Measurements from ENCODE around the gene TBC1D19.
"Not testable (repeated sequence)": the region's sequence is repeated elsewhere in the genome, so short reads cannot be mapped to it uniquely, and the experiment has no call there.

The TBC1D19 gene

GRCh38 chr4:26596843-26597242, 13.0 kb downstream of the TBC1D19 start:
- no peak for DNase-seq (ENCODE audit: low read depth)

GRCh38 chr4:26601204-26601603, 17.3 kb downstream of the TBC1D19 start:
- no peak for DNase-seq (ENCODE audit: low read depth)

- no peak for DNase-seq (ENCODE audit: low read depth)
Observed at GRCh38 chr4:26607776-26608175, 23.9 kb downstream of the TBC1D19 start.

- no peak for DNase-seq (ENCODE audit: low read depth)
Observed at GRCh38 chr4:26609391-26609790, 25.5 kb downstream of the TBC1D19 start.

- DNase-seq (ENCODE audit: low read depth): no peak
Observed at GRCh38 chr4:26609868-26610267, 26.0 kb downstream of the TBC1D19 start.

GRCh38 chr4:26611372-26611771, 27.5 kb downstream of the TBC1D19 start:
- no peak for DNase-seq (ENCODE audit: low read depth)

GRCh38 chr4:26611885-26612284, 28.0 kb downstream of the TBC1D19 start:
- no peak for DNase-seq (ENCODE audit: low read depth)

- no peak for DNase-seq (ENCODE audit: low read depth)
Observed at GRCh38 chr4:26613237-26613636, 29.4 kb downstream of the TBC1D19 start.

GRCh38 chr4:26613735-26614134, 29.9 kb downstream of the TBC1D19 start:
- no peak for DNase-seq (ENCODE audit: low read depth)

GRCh38 chr4:26619784-26620183, 35.9 kb downstream of the TBC1D19 start:
- DNase-seq (ENCODE audit: low read depth): peak; percentile 26

GRCh38 chr4:26621366-26621765, 37.5 kb downstream of the TBC1D19 start:
- no peak for DNase-seq (ENCODE audit: low read depth)

- DNase-seq (ENCODE audit: low read depth): no peak
Observed at GRCh38 chr4:26622913-26623312, 39.0 kb downstream of the TBC1D19 start.

GRCh38 chr4:26626658-26627057, 42.8 kb downstream of the TBC1D19 start:
- DNase-seq (ENCODE audit: low read depth): not testable (repeated sequence)

- no peak for DNase-seq (ENCODE audit: low read depth)
Observed at GRCh38 chr4:26632916-26633315, 49.0 kb downstream of the TBC1D19 start.

- DNase-seq (ENCODE audit: low read depth): no peak
Observed at GRCh38 chr4:26634237-26634636, 50.4 kb downstream of the TBC1D19 start.

GRCh38 chr4:26636458-26636857, 52.6 kb downstream of the TBC1D19 start:
- no peak for DNase-seq (ENCODE audit: low read depth)

- not testable (repeated sequence) for DNase-seq (ENCODE audit: low read depth)
Observed at GRCh38 chr4:26640639-26641038, 56.8 kb downstream of the TBC1D19 start.

GRCh38 chr4:26647523-26648224, 63.8 kb downstream of the TBC1D19 start:
- DNase-seq (ENCODE audit: low read depth): no peak

GRCh38 chr4:26648260-26648659, 64.4 kb downstream of the TBC1D19 start:
- DNase-seq (ENCODE audit: low read depth): no peak

- no peak for DNase-seq (ENCODE audit: low read depth)
Observed at GRCh38 chr4:26660261-26660660, 76.4 kb downstream of the TBC1D19 start.

- no peak for DNase-seq (ENCODE audit: low read depth)
Observed at GRCh38 chr4:26663888-26664287, 80.0 kb downstream of the TBC1D19 start.

- DNase-seq (ENCODE audit: low read depth): no peak
Observed at GRCh38 chr4:26670903-26671537, 87.1 kb downstream of the TBC1D19 start.

- DNase-seq (ENCODE audit: low read depth): not testable (repeated sequence)
Observed at GRCh38 chr4:26679040-26679695, 95.3 kb downstream of the TBC1D19 start.
